IMR-90 (cell line): ENCODE data around the gene FAU. TPM values are rescaled to one million over a fixed set of nuclear protein-coding genes. Genes with fewer than 3 reads are reported as not detected.
A peak's percentile ranks its signal among the peaks of the same experiment; 100 is the strongest.

Experiments used
- ATAC-seq: fragments of 200-7000 bp; cut with Tn5 transposase; 2 replicates; pipeline ENCODE4 v1.9.1; 2020; ENCODE audit warnings: low read depth, mild to moderate bottlenecking, moderate library complexity
- BruUV-seq: library from RNA; stranded (reverse); fragments of 400-500 nt; replicated peaks from 2 replicates; lab custom pipeline; 2021; lab: Mats Ljungman, UMichigan
- CTCF ChIA-PET: fragments of 300-600 bp; formaldehyde crosslinking; extraction: SDS; loops from one replicate; lab custom pipeline; 2021; ENCODE audit warnings: antibody characterized with exemption; lab: Yijun Ruan, JAX
- POLR2A ChIA-PET: fragments of 300-600 bp; sonication (Branson Sonifier 250); formaldehyde crosslinking; loops from one replicate; lab custom pipeline; 2022; ENCODE audit warnings: antibody characterized with exemption; ENCODE audit not compliant: unreplicated experiment; lab: Charles Lee
- DNase-seq: peaks from one replicate; pipeline ENCODE4 v3.0.0; 2013
- H2AFZ ChIP-seq: replicated peaks from 2 replicates; pipeline ENCODE3; 2013; ENCODE audit warnings: low read length, mild to moderate bottlenecking; ENCODE audit not compliant: poor library complexity
- H2AK5ac ChIP-seq: 2 replicates; pipeline ENCODE4 v1.6.1; 2013; ENCODE audit warnings: low read depth, low read length, inconsistent platforms
- H2AK9ac ChIP-seq: replicated peaks from 2 replicates; pipeline ENCODE3; 2013; ENCODE audit warnings: mild to moderate bottlenecking, low read depth, low read length, moderate library complexity; ENCODE audit not compliant: poor library complexity
- H2BK120ac ChIP-seq: 2 replicates; pipeline ENCODE4 v1.6.1; 2013; ENCODE audit warnings: low read depth, low read length, inconsistent platforms
- H2BK15ac ChIP-seq: 3 replicates; pipeline ENCODE4 v1.6.1; 2013; ENCODE audit warnings: low read depth, low read length, inconsistent platforms
- H2BK20ac ChIP-seq: 2 replicates; pipeline ENCODE4 v1.6.1; 2013; ENCODE audit warnings: low read depth, mild to moderate bottlenecking, inconsistent platforms, low read length, moderate library complexity
- H2BK5ac ChIP-seq: 2 replicates; pipeline ENCODE4 v1.6.1; 2013; ENCODE audit warnings: mild to moderate bottlenecking, low read depth, low read length, inconsistent platforms; ENCODE audit not compliant: poor library complexity, severe bottlenecking
- H3K14ac ChIP-seq: replicated peaks from 2 replicates; pipeline ENCODE4 v1.6.1; 2013; ENCODE audit warnings: low read depth, low read length, inconsistent platforms
- H3K18ac ChIP-seq: 2 replicates; pipeline ENCODE4 v1.6.1; 2013; ENCODE audit warnings: low read depth, low read length, control low read depth
- H3K23ac ChIP-seq: 2 replicates; pipeline ENCODE4 v1.6.1; 2013; ENCODE audit warnings: low read depth, low read length, inconsistent platforms
- H3K27ac ChIP-seq: 2 replicates; pipeline ENCODE4 v1.5.1; 2013; ENCODE audit warnings: mild to moderate bottlenecking, control low read depth, low read length; ENCODE audit not compliant: insufficient read depth
- H3K27me3 ChIP-seq: 2 replicates; pipeline ENCODE4 v1.6.1; 2013; ENCODE audit warnings: low read length; ENCODE audit not compliant: control insufficient read depth, insufficient read depth
- H3K36me3 ChIP-seq: 2 replicates; pipeline ENCODE4 v1.6.1; 2013; ENCODE audit warnings: low read length, mixed read lengths; ENCODE audit not compliant: control insufficient read depth, insufficient read depth
- H3K4ac ChIP-seq: 2 replicates; pipeline ENCODE4 v1.6.1; 2013; ENCODE audit warnings: low read depth, low read length, inconsistent platforms
- H3K4me1 ChIP-seq: 2 replicates; pipeline ENCODE4 v1.6.1; 2013; ENCODE audit warnings: low read length, mixed read lengths; ENCODE audit not compliant: control insufficient read depth, insufficient read depth
- H3K4me2 ChIP-seq: 2 replicates; pipeline ENCODE4 v1.6.1; 2013; ENCODE audit warnings: low read depth, mild to moderate bottlenecking, control low read depth, low read length, moderate library complexity
- H3K4me3 ChIP-seq: 2 replicates; pipeline ENCODE4 v1.5.1; 2013; ENCODE audit warnings: low read depth, mild to moderate bottlenecking, control low read depth, low read length, moderate library complexity; ENCODE audit not compliant: insufficient read depth
- H3K56ac ChIP-seq: 2 replicates; pipeline ENCODE4 v1.6.1; 2013; ENCODE audit warnings: low read length, inconsistent platforms; ENCODE audit not compliant: insufficient read depth; ENCODE audit errors: extremely low read depth
- H3K79me1 ChIP-seq, 2 experiments: 2 replicates each; pipeline ENCODE4 v1.6.1; 2013; ENCODE audit warnings: low read length in 2 of 2, inconsistent platforms in 1 of 2, low read depth in 1 of 2
- H3K9ac ChIP-seq: 2 replicates; pipeline ENCODE4 v1.6.1; 2013; ENCODE audit warnings: low read depth, low read length, control low read depth
- H3K9me1 ChIP-seq: 2 replicates; pipeline ENCODE4 v1.6.1; 2013; ENCODE audit warnings: low read length, inconsistent platforms; ENCODE audit not compliant: insufficient read depth
- H3K9me3 ChIP-seq: 2 replicates; pipeline ENCODE4 v1.6.1; 2013; ENCODE audit warnings: low read length; ENCODE audit not compliant: control insufficient read depth, insufficient read depth
- H4K20me1 ChIP-seq: 2 replicates; pipeline ENCODE4 v1.6.1; 2013; ENCODE audit warnings: low read length, inconsistent platforms; ENCODE audit not compliant: insufficient read depth
- H4K5ac ChIP-seq: 2 replicates; pipeline ENCODE4 v1.6.1; 2013; ENCODE audit warnings: mild to moderate bottlenecking, low read depth, low read length, control low read depth
- H4K8ac ChIP-seq, 2 experiments: 2 replicates each; pipeline ENCODE4 v1.6.1; 2013; ENCODE audit warnings: low read depth in 2 of 2, low read length in 2 of 2, control low read depth in 1 of 2, inconsistent platforms in 1 of 2
- H4K91ac ChIP-seq: 2 replicates; pipeline ENCODE4 v1.6.1; 2013; ENCODE audit warnings: low read depth, low read length, inconsistent platforms; ENCODE audit not compliant: insufficient read depth
- BHLHE40 ChIP-seq: fragments of 150-350 bp; IDR thresholded peaks from 2 replicates; pipeline ENCODE4 v1.6.1; 2016; ENCODE audit warnings: mild to moderate bottlenecking, low read depth, low read length
- CEBPB ChIP-seq: IDR thresholded peaks from 2 replicates; pipeline ENCODE4 v1.6.1; 2012; ENCODE audit warnings: low read depth, low read length, improper control_type of control experiment
- POLR2A ChIP-seq: IDR thresholded peaks from 2 replicates; pipeline ENCODE4 v1.6.1; 2012; ENCODE audit warnings: mild to moderate bottlenecking, low read depth, low read length
- WGBS, 2 experiments: methylation state at CpG; one replicate each; pipeline versions ENCODE4 v1.1.5 to v1.1.7; 2013; ENCODE audit warnings: missing lambda C conversion rate in 2 of 2; ENCODE audit not compliant: insufficient read length in 1 of 2; ENCODE audit errors: extremely low coverage in 2 of 2; 5-methylcytosine and 5-hydroxymethylcytosine counted together
- dilution Hi-C: fragments of 300-500 bp; cut with HindIII; formaldehyde crosslinking; loops from one replicate; pipeline ENCODE4 v1.14.3; 2018; ENCODE audit warnings: low sequenced_read_pairs; ENCODE audit not compliant: unreplicated experiment
- in situ Hi-C: fragments of 300-500 bp; cut with MboI; formaldehyde crosslinking; loops from 3 replicates; pipeline ENCODE4 v1.14.3; 2019; ENCODE audit warnings: low sequenced_read_pairs, inconsistent platforms, mixed read lengths
- intact Hi-C: fragments of 100-400 bp; cut with micrococcal nuclease; formaldehyde crosslinking; loops from 2 replicates; pipeline ENCODE4 v1.10.0; 2022
- polyA plus RNA-seq, 3 experiments: library from polyadenylated mRNA; depleted of rRNA; stranded (reverse); fragments of >200 nt; gene quantifications; 2 replicates each; pipeline ENCODE4 v1.2.3, GENCODE V29; 2012; ENCODE audit warnings: low replicate concordance in 1 of 3
- total RNA-seq: library from RNA; depleted of rRNA; stranded (reverse); fragments of >200 nt; gene quantifications from 2 replicates; pipeline ENCODE4 v1.2.3, GENCODE V29; 2012
- TF ChIP-seq, protein P1 (sequence below): fragments of 150-350 bp; IDR thresholded peaks from 2 replicates; pipeline ENCODE4 v1.6.1; 2016; ENCODE audit warnings: low read depth, mild to moderate bottlenecking, low read length, moderate library complexity, borderline replicate concordance

FAU gene
- total and polyA plus RNA-seq, 2 of the 4 experiments (the other 2 are of a cell fraction), result 189 to 652 TPM

- TF ChIP-seq, protein P1, sequence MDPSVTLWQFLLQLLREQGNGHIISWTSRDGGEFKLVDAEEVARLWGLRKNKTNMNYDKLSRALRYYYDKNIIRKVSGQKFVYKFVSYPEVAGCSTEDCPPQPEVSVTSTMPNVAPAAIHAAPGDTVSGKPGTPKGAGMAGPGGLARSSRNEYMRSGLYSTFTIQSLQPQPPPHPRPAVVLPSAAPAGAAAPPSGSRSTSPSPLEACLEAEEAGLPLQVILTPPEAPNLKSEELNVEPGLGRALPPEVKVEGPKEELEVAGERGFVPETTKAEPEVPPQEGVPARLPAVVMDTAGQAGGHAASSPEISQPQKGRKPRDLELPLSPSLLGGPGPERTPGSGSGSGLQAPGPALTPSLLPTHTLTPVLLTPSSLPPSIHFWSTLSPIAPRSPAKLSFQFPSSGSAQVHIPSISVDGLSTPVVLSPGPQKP, result no peak
- TF ChIP-seq POLR2A (no peak), CEBPB (0 out of 2 replicates have a peak, but pooled peaks have one; percentile 1), BHLHE40 (no peak)
- H3K27me3 ChIP-seq, result peaks cover 17% of the 10 kb centered on the region
- H3K18ac ChIP-seq, result no peak overlapping the region
- no peak overlapping the region for H2AFZ ChIP-seq
- no peak overlapping the region for H2BK5ac ChIP-seq
- no peak overlapping the region for H2BK20ac ChIP-seq
- ATAC-seq, result no peak
- no peak overlapping the region for H4K8ac ChIP-seq
- H4K91ac ChIP-seq, result no peak overlapping the region
- no peak overlapping the region for H4K5ac ChIP-seq
- in situ Hi-C loops (no loop called here), intact Hi-C loops (no loop called here), dilution Hi-C loops (no loop called here)
- no peaks in the 10 kb centered on the region for H3K9me3 ChIP-seq
- no peak overlapping the region for H2BK120ac ChIP-seq
- no peaks in the 10 kb centered on the region for H3K79me1 ChIP-seq
- CTCF ChIA-PET, result no interaction called here
- no peak overlapping the region for H2BK15ac ChIP-seq
- H3K4me1 ChIP-seq, result no peaks in the 10 kb centered on the region
- no peak overlapping the region for H3K56ac ChIP-seq
- no peak overlapping the region for H3K9ac ChIP-seq
- H2AK9ac ChIP-seq, result no peak overlapping the region
- no peaks in the 10 kb centered on the region for H3K36me3 ChIP-seq
- no peaks in the 10 kb centered on the region for H3K9me1 ChIP-seq
- H2AK5ac ChIP-seq, result no peak overlapping the region
- no peak overlapping the region for H3K14ac ChIP-seq
- H3K23ac ChIP-seq, result no peak overlapping the region
- H4K20me1 ChIP-seq, result no peaks in the 10 kb centered on the region
- WGBS, 2 experiments, result 92% methylated on average over 5 of the region's 7 CpGs; no CpG with 5 or more reads in 1 of the 2 experiments
- H3K27ac ChIP-seq, result no peak overlapping the region
- no peak overlapping the region for H3K4me2 ChIP-seq
- no peak overlapping the region for H3K4ac ChIP-seq
- no peak for DNase-seq
- BruUV-seq, result no TSS peak
- H3K4me3 ChIP-seq, result no peak overlapping the region
- POLR2A ChIA-PET, result no interaction called here
These were observed 20.1 kb upstream of the FAU start for GRCh38 chr11:65141896-65142494.
